NK-92 treated with Interleukin-12 subunit alpha and Interleukin-12 subunit beta, amount 100 ng/mL, for 24 hours (cell line): ENCODE data around the gene GPC5.
"Not testable (repeated sequence)": the region's sequence is repeated elsewhere in the genome, so short reads cannot be mapped to it uniquely, and the experiment has no call there.

Experiments
- DNase-seq: peaks from one replicate; lab custom pipeline; 2025; lab: John Stamatoyannopoulos, UW

The GPC5 gene

DNA sequence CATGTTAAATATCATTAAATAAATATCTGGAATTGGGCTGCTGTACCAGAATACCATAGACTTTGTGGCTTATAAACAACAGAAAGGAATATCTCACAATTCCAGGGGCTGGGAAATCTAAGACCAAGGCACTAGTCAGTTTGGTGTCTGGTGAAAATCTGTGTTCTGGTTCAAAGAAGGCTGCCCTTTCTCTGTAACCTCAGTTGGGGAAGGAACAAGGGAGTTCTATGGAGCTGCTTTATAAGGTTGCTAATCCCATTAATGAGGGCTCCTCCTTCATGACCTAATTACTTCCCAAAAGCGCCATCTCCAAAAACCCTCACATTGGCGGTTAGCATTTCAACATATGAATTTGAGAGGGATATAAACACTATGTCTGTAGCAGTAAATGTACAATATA lies 480.9 kb downstream of the GPC5 start:
- no peak for DNase-seq

DNA sequence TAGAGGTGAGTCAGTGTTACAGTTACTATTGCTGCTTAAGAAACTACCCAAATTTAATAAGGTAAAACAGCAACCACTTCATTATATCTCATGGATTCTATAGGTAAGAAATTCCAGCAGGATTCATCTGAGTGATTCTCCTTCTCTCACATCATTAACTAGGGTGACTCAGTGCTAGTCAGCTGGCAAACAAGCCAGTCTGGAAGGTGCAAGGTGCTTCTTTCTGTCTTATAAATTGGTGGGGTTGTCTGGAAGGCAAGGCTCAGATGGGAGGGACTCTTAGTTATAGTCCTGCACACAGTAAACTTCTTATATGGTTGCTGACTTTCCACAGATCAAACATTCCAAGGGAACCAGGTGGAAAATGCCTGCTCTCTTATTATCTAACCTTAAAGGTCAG lies 484.5 kb downstream of the GPC5 start:
- DNase-seq: no peak

DNA sequence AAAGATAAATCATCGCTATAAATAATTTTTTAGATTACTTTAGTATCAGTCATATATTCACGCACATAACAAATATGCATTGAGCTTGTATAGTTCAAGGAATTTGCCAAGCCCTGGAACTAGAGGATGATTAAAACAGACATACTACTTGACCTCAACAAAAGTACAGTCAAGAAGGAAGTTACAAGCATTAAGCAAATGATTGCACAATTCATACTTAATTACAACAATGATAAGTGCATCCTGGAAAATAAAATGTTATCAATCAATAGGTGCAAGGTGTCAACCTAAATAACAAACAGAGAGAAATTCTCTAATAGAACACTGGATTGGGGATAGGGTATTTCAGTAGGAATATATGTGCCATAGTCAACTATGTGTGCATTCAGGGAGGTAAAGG lies 491.2 kb downstream of the GPC5 start:
- no peak for DNase-seq

DNA sequence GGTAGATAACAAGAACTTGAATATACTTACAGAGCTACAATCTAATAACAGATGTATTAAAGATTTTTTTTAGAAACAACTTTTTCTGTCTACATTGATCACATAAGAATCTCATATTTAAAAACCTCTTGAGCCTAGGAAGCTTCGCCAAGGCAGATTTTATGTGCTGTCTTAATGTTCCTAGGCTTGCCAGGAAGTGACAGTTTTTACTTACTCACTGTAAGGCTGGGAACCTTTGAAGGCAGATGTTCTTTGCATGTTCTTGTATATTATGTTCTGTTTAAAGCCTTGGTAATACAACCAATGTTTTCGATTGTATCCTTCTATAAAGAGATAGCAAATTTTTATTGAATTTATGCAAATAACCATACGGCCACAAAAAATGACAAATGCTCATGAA lies 492.7 kb downstream of the GPC5 start:
- no peak for DNase-seq

DNA sequence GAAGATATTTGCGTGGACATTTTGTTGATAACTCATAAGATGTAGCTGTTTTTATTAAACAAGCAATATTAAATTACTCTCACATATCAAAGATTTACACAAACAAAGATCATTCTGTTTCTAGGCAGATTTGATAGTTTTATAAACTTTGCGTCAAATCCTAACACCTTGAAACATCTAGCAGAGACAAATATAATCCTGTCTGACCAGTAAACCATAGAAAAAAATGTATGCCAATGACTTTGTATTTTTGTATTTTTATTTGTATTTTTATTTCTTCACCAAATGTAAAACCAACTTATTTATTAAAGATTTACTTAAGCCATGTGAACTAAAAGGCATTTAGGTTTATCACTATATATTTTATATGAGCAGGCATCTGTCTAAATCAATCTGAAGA lies 494.6 kb downstream of the GPC5 start:
- no peak for DNase-seq

DNA sequence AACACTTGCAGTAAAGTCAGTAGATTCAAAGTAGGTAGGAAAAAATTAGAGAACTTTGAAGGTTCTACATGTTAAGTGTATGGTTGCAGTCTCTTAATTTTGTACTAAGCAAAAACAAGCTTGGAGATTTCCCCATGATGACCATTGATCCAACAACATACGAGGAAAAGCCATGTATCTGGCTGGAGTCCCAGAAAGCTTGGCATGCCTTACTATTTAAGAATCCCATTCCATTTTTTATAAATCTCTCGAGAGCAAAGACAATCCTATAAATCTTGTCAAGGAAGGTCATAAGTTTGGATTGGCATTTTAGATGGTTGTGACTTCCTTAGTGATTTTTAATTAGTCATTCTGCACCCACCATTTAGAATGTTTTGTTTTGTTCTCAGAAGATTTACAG lies 495.9 kb downstream of the GPC5 start:
- DNase-seq: no peak

DNA sequence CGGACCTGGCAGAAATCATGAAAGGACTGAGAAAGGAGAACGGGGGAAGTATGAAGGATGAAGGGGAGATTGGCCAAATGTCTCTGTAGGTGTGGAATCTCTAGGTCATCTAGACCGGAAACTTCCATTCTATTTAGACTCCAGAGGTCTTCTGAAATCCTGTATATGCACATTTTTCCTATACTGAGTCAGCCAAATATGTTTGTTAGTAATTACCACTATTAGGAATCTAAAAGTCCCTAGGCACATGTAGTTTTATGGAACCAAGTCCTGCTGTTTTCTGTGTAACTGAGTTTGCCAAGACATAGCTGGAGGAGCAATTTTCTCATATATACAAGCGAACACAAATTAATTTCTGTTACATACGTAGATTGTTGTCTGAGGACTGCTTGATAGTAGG lies 498.1 kb downstream of the GPC5 start:
- DNase-seq: no peak

DNA sequence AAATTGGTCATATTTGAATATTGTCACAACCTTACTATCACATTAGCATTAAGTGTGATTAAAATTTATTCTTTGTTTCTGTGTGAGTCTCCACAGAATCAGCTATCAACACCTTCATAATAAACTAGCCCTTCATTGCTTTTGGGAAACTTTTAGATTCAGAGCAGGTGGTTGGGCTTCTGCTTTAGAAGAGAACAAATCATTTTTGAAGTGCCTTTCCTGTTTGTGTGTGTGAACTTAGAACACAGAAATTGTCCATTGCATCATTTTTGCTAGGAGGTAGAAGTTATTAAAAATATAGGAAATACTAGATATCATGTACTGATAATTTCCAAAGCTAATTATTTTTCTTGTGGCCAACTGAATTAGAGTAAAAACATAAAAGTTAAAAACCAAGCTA lies 500.6 kb downstream of the GPC5 start:
- DNase-seq: not testable (repeated sequence)

DNA sequence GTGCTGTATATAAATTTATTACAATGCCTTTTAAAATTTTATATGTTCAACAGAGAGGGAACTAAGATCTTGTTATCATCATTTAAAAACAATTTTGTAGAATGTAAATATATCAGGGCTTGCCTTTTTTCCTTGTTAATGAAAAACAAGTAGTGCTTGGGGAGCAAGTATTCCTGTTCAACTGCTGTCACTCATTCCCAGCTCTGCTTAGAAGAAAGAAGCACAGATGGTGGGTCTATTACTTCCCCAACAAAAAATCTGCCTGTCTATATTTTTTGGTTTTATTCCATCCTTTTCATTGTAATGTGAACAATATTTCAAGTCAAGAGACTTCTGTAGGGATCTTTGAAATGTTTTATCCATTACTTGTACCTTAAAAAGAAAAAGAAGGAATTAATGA lies 503.9 kb downstream of the GPC5 start:
- no peak for DNase-seq

DNA sequence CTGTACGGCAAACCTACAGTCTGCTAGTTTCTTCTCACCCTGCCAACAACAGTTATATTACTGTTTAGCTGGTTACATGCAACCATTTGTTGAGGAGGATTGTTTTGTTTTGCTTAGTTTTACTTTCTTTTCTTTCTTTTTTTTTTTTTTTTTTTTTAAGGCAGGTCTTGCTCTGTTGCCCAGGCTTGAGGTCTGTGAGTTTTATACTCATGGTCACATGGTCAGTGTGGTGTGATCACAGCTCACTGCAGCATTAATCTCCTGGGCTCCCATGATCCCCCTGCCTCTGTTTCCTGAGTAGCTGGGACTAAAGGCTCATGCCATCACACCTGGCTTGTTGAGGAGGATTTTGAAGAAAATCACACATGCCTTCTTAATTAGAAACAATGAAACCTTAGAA lies 505.6 kb downstream of the GPC5 start:
- DNase-seq: no peak

DNA sequence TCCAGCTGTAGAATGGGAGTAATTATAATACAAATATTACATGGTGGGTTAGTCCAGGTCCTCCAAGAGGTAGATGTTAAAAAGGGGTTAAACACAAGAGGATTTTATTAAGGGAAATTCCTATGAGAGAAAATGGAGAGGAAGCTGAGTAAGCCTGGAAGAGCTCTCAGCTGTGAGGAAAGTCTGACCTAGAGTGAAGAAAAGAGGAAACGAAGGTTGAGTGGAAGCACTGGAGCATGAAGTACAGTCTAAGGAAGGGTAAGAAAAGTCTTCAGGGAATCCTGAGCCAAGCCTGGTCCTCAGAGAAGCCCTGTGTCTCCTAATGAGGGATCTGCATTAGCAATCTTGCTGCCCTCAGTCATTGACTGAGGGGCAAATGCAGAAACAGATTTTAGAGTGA lies 506.2 kb downstream of the GPC5 start:
- no peak for DNase-seq

DNA sequence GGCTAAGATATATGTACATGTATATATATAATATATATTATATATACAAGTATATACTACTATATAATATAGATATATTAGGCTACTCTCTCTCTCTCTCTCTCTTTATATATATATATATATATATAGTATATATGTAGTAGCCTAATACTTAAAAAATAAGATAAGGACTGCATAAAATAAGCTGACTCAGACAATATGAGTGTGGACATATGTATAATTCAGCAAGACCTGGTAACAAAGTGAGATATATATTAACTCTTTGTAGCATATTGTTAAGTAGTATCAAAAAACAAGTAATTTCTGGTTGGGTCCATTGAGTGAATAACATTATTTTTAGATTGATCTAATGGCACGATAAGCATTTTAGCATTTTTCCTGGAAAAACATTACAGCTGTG lies 509.0 kb downstream of the GPC5 start:
- no peak for DNase-seq

DNA sequence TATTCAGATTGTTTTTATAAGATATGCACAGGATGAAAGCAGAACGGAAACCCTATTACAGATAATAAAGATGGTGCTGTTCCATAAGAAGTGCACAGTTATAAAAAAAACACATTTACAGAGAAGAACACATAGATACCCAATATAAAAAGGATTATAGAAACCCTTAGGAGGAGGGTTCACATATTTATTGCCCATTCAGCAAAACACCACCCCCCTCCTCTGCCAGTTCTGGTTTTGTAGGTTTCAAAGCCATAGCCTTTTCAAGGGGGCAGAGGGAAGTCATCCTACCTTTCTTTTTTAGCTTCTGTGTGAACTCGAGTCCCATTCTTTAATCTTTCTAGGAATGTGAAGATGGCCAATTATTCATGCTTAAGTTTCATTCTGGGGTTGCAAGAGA lies 511.2 kb downstream of the GPC5 start:
- DNase-seq: no peak

DNA sequence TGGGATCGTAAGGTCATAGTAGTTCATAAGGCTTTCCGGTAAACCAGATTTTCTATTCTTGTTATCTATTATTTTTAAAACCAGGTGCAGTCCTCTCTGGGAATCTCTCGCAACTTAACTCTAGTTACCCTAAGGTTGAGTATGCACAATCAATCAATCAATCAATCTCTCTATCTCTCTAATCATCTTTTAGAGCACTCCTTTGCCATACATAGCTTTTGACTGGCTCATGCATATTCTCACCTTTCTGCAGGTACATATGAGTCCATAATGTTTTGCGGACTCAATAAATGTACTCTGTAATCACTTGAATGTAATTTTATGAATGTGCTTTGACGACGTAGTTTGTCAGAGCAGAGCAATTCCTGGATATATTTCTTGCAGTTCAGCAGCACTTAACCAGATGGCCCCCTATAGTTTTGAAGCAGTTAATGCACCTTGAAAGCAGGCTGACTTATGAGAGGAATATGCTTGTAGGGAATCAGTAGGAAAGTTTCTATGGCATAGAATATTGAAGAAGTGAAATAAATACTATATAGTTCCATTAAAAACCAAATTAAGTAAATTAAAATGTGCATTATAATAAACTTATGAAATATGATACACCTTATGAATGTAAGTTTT lies 524.7 kb downstream of the GPC5 start:
- no peak for DNase-seq

DNA sequence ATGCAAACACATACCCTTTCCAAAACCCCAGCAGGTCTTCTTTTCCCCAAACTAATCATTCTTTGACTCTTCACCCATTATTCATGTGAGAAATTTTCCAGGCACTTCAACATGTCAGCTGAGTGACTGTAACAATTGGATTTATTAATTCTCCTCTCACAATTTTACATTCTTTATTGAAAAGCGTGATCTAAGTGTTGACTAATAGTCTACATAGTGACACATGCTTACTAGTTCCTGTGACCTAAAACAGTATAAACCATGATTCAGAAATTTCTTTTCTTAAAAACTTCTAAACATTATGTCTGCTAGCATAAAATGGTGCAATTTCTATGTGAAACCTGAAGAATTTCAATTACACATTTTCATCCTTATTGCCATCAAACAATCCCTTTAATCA lies 532.3 kb downstream of the GPC5 start:
- DNase-seq: no peak

DNA sequence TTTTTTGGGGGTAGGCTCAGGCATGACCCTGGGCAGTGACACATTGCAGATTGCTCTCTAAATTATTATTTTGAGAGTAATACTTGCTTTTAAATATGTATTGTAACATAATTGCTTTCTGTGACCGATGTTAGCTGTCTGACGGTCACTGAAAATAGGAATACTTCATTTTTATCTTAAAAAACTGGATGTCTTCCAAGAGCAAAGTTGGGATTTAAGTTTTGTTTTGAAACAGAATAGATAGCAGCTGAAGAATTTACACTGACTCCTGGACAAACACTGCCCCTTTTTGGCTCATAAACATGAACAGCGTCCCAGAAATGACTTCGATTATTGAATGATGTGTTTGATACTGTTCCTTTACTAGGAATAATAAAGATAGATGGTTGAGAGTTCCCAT lies 535.9 kb downstream of the GPC5 start:
- no peak for DNase-seq

DNA sequence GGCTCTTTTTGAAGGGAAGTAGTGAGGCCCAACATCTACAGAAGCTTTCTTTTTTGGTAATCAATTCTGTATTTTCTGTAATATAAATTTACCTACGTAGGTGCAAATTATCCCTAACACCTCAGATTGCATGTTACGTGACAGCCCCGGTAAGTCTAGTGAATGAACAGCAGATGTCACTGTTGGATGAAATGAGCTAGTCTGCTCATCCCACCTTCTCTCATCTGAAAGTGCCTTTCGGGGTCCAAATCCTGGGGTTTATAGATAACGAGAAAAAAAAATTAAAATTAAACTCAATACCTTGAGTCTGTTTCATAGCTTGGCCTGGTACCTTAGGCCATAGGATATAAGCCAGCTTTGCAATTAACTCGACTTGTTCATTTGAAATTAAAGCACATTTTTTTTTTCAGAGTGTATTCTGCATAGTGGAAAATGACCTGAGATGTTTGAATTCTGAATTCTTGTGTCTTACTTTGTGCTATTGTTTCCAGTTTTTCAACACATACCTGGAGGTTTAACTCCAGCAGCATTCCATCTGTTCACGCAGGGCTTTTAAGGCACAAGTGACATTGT lies 548.2 kb downstream of the GPC5 start:
- DNase-seq: no peak

DNA sequence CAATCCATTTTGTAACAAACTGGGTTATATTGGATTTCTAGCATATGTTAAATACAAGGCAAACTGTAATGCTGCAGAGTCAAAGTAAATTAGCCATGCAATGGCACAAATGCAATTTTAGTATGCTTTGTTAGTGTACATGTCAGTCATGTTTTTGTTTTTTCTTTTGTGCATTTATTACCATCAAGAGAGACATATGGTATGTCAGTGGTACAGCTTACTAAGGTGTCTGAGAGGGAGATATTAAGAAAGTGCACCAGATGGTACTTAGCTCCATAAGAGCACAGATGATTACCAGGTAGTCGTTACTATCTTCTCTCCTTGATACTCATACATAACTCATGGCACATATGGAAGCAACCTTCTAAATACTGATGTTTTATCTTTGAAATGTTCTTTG lies 550.3 kb downstream of the GPC5 start:
- no peak for DNase-seq

DNA sequence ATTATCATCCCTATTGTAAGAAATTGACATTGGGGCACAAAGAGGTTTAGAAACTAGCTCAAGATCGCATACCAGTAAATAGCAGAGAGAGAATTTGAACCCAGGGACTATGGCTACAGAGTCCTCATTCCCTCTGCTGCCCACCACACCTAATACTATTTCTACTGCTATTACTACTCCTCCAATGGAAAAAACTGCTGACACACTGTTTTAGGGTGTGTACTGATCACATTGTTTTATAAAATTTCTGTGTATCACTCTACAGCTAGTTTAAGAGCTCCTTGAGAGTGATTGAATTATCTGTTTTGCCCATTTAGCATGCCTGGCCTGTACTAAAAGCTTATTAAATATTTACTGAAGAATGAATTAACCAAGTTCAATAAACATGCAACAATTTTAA lies 552.4 kb downstream of the GPC5 start:
- no peak for DNase-seq

DNA sequence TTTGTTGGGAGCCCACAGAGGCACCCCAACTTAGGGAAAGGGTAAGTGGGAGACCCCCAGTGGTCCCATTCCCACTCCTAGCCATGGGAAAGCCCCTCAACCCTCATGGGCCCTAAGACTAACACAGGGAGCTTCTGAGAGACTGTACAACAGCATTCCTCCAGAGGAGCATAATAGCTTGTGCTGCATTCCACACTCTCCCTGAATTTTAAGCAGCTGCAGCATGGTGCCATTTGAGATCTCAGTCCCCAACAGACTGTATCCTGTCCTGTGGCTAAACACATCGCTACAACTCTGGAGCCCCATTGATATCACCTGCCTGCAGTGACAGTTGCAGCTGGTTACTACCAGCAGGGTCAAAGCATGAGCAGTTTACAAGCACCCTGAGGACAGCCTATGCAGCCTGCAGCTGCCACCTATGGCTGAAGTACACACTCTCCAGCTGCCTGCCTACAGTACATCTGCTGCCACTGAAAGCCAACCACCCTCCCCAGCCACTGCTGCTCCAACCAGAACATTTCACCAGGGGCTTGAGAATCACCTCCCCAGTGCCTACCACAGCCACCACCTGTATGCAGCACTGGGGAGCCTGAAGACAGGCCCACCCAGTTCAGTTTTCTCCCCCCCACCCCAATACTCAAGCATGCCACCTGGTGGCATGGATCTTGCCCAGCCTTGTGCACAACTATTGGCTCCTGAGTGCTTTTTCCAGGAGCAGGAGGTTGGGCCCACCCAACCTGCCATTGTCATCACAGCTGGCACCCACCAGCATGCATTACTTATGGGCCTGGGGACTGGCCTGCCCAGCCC lies 557.3 kb downstream of the GPC5 start:
- no peak for DNase-seq

DNA sequence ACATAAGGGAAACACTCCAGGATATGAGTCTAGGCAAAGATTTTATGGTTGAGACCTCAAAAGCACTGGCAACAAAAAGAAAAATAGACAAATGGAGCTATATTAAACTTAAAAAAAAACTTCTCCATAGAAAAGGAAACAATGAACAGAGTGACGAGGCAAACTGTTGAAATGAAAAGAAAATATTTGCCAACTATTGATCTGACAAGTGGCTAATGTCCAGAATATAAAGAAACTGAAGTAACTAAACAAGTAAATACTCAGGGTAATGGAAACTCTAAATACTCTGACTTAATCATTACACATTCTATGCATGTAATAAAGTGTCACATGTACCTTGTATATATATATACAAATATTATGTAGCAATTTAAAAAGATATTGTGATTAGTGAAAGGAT lies 562.5 kb downstream of the GPC5 start:
- no peak for DNase-seq

DNA sequence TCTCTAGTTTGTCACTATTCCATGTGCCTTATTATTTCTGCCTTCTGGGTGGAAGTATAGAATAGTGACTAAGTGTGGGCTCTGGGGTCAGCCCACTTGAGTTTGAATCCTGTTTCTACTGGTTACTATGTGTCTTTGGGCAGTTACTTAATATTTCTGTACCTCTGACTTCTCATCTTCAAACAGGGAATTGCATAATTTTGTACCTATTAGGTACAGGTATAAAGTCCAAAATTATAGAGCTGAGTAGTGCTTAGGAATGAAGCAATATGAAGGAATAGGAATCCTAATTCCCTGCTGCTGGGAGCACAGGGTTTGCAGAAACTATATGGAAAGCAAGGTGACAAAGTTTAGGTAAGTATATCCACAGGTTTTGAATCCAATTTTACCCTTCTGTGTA lies 564.5 kb downstream of the GPC5 start:
- DNase-seq: no peak

DNA sequence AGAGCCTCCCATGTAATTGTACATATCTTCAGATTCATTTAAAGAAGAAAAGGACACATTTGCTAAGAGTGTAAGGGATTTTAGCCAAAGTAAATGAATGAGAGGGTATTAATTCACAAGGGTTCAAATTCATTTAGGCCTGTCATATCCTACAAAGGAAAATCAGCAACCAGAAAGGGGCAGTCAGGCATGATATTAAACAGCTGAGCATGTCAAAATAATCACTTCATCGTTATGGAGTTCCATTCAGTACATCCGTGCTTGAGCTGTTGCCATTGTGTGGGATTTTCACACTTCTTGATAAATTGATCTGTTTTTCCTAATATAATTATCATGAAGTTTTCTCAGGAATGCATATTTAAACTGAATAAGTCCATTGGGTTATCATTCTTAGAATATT lies 567.1 kb downstream of the GPC5 start:
- no peak for DNase-seq

DNA sequence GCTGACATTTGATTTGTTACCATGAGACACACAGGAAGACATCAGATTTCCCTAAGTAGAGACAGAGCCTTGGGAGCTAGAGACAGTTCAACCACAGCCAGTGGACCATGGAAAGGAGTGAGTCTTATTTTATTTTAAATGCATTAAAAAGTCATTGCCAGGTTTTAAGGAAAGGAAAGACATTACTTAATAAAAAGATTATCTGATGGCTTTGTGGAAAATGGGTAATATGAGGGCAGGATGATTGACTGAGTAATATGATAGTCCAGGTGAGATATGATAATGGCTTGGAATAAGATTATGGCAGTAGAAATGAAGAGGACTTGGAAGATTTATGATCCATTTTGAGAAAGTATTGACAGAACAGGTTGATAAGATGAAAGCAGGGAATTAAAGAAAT lies 580.1 kb downstream of the GPC5 start:
- no peak for DNase-seq
